ENCODE measurements around the gene TGFBR1.

DNA sequence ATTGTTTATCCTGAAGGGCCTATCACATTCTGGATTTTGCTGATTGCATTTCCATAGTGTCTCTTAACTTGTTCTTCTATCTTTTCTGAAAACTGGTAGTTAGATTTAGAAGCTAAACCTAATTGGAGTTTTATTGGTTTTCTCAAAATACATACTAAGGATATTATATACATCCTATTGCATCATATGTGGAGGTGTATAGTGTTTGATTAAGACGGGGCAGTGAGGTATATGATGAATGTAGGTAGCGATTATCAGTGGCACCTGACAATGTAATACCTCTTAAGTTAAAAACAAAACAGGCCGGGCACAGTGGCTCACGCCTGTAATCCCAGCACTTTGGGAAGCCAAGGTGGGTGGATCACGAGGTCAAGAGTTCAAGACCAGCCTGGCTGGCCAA, 35.0 kb downstream of the TGFBR1 start:
- TF ChIP-seq, protein P1, sequence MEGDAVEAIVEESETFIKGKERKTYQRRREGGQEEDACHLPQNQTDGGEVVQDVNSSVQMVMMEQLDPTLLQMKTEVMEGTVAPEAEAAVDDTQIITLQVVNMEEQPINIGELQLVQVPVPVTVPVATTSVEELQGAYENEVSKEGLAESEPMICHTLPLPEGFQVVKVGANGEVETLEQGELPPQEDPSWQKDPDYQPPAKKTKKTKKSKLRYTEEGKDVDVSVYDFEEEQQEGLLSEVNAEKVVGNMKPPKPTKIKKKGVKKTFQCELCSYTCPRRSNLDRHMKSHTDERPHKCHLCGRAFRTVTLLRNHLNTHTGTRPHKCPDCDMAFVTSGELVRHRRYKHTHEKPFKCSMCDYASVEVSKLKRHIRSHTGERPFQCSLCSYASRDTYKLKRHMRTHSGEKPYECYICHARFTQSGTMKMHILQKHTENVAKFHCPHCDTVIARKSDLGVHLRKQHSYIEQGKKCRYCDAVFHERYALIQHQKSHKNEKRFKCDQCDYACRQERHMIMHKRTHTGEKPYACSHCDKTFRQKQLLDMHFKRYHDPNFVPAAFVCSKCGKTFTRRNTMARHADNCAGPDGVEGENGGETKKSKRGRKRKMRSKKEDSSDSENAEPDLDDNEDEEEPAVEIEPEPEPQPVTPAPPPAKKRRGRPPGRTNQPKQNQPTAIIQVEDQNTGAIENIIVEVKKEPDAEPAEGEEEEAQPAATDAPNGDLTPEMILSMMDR (IDR thresholded peaks at IDR 0.05), result no peak
- no peak for TF ChIP-seq ZFX (IDR thresholded peaks at IDR 0.05; ENCODE audit: borderline replicate concordance)
